SHP77 treated with DMSO at 0.1 percent for 48 hours (cell line): Measurements from ENCODE around the gene CNOT11.
"Not testable (repeated sequence)": the region's sequence is repeated elsewhere in the genome, so short reads cannot be mapped to it uniquely, and the experiment has no call there.

Experiments
- DNase-seq: peaks from one replicate; lab custom pipeline; 2025; lab: John Stamatoyannopoulos, UW

The CNOT11 gene

DNA sequence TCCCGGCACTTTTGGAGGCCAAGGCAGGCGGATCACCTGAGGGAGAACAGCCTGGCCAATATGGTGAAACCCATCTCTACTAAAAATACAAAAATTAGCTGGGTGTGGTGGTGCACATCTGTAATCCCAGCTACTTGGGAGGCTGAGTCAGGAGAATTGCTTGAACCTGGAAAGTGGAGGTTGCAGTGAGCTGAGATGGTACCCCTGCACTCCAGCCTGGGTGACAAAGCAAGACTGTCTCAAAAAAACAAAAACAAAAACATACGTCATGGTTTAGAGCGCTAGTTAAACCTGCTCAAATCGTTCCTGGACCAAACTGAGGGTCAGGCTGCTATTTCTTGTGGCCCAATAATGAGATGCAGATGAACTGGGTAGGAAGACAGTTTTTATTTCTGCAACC, 7.2 kb upstream of the CNOT11 start:
- not testable (repeated sequence) for DNase-seq

DNA sequence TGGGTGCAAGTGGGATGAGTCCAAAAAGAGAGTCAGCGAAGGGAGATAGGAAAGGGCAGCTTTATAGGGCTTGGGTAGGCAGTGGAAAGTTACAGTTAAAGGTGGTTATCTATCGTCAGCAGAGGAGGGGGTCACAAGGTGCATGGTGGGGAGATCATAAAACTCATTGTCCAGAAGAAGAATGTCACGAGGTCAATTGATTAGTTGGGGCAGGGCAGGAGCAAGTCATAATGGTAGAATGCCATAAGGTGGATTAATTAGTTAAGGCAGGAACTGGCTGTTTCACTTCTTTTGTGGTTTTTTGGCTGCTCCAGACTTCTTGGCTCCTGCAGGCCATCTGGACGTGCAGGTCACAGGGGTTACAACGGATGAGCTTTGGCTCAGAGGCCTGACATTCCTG, 3.9 kb upstream of the CNOT11 start:
- not testable (repeated sequence) for DNase-seq

DNA sequence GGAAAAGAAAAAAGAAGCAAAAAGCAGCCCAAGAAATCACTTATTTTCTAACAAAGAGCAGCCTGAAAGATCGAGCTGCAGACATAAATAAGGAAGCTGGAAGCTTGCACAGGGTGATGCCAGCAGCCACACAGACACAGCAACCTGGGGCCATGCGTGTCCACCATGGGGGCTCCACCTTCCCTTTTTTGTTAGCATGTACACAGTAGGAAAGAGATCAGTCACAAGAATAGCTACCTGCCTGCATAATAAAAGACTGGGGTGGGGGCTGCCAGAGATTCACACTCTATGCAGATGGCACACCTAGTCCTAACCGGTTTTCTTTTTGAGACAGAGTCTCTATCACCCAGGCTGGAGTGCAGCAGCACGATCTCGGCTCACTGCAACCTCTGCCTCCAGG, 2.9 kb upstream of the CNOT11 start:
- DNase-seq = no peak

DNA sequence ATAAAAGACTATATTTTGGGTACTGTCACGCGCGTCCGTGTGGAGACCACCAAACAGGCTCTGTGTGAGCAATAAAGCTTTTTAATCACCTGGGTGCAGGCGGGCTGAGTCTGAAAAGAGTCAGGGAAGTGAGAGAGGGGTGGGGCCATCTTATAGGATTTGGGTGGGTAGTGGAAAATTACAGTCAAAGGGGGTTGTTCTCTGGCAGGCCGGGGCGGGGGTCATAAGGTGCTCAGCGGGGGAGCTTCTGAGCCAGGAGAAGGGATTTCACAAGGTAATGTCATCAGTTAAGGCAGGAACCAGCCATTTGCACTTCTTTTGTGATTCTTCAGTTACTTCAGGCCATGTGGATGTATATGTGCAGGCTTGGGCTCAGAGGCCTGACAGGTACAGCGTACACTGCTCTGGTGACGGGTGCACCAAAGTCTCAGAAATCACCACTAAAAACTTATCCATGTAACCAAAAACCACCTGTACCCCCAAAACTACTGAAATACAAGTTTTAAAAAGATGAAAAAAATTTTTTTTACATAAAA, 1.4 kb upstream of the CNOT11 start:
- DNase-seq = not testable (repeated sequence)

GRCh38 chr2:101251844-101252407, 760 bp upstream of the CNOT11 start:
- no peak for DNase-seq

DNA sequence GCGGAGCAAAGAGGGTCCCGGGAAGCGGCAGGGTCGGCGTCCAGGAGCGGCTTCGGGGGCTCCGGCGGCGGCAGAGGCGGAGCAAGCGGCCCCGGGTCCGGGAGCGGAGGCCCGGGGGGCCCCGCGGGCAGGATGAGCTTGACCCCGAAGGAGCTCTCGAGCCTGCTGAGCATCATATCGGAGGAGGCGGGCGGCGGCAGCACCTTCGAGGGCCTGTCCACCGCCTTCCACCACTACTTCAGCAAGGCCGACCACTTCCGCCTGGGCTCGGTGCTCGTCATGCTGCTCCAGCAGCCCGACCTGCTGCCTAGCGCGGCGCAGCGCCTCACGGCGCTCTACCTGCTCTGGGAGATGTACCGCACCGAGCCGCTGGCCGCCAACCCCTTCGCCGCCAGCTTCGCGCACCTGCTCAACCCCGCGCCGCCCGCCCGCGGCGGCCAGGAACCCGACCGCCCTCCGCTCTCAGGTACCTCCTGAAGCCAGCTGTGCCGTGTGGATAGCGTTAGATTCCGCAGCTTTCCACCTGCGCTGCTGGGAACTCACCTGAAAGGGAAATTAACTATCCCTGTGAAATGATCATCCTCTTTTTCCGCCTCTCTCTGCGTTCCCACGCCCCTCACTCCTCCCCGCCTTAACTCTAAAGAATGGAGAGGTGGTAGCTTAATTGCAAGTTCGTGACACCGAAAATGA, 472 bp downstream of the CNOT11 start:
- peak; percentile 7 for DNase-seq

DNA sequence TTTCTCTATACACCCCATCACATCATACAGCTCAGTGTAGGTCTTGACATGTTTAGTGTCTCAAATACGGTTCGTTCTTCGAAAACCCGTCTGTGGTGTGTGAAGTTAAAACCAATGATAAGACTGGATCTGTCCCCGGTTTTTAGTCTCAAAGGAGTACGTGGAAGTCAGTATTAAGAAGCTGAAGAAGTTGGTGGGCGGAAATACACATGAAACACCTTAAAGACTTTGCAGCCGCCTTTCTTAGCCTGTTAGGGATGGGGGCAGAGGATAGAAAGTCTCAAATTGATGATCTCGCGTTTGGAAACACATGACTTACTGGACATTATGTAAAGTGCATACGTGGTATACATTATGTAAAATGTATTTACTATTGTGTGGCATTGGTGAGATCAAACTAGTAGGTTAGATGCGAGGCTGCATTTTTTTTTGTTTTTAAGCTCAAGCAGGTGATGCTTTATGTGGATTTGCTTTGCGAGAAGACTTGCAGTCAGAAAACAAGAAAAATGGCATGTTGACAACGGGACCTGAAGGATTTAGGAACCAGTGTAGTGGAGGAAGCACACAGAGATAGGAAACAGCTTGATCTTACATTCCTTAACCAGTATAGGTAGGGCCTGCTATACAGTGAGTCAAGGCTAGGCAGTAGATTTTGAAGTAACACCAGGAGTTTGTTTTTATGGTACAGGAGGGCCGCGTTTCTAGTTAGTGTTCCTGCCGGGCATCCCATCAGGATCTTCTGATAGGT, 1.2 kb downstream of the CNOT11 start:
- DNase-seq = no peak

- no peak for DNase-seq
Observed at GRCh38 chr2:101255501-101255900, 2.8 kb downstream of the CNOT11 start.

GRCh38 chr2:101256316-101256715, 3.6 kb downstream of the CNOT11 start:
- no peak for DNase-seq

DNA sequence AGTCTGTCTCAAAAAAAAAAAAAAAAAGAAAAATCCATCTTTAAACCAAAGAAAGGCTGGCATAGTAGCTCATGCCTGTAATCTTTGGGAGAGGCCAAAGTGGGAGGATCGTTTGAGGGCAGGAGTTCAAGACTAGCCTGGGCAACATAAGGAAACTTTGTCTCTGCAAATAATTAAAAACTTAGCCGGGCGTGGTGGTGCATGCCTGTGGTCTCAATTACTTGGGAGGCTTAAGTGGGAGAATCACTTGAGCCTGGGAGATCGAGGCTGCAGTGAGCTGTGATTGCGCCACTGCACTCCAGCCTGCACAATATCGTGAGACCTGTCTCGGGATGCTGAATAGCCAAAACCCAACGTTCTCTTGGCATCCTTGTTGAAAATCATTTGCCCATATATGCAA, 6.1 kb downstream of the CNOT11 start:
- no peak for DNase-seq

DNA sequence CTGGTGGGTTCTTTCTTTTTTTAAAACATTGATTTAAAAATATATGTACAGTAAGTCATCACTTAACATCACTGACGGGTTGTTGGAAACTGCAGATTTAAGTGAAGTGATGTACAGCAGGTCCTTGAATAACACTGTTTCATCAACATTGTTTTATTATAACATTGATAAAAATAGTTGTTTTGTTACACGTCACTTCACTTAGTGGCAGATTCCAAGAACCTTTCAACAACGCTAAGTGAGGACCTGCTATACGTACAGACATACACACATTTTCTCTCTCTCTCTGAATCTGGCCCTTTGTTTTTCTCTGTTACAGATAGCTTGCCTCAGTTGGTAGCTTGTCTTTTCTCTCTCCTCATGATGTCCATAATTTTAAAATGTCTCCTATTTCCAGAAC, 9.5 kb downstream of the CNOT11 start:
- DNase-seq = no peak

DNA sequence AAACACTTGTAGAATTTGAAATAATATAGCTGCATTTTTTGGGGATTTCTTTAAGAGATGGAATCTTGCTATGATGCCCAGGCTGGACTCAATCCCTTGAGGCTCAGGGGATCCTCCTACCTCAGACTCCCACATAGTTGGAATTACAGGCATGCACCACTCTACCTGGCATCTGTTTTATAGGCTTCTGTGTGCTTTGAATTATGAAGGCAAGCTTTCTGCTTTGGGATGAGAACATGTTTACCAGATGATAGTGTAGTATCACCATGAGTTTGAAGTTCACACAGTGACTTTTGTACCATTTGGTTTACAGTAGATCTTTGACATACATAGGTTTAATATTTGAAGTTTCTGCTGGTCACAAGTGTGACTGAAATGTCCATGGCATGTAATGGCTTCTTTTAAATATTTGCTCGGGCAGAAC, 10.7 kb downstream of the CNOT11 start:
- no peak for DNase-seq

GRCh38 chr2:101264360-101264939, 11.8 kb downstream of the CNOT11 start:
- peak; percentile 6 for DNase-seq

DNA sequence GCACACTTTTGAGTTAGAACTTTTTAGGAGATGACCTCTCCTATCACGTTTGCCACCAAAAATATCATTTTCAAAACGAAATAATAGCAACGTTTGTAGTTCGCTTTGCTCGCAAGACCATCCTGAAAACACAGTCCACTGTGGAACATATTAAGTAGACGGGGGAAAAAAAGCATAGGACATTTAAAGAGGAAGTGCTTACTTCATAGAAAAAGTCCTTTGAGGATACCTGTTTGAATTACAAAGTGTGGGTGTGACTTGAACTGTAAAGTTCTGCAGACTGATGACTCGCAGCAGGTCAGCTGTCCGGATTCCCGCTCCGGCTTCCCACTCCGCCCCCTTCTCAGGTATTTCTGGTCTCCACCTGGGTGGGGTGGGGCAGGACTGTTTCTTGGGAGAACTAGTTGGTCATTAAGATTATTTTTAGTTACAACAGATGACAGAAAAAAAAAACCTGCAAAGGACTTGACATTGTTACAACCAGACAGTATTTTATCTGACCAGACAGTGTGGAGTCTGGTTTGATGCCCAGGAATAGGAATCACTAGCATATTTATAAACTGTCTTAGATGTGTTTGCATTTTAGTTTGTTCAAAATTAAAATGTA, 13.3 kb downstream of the CNOT11 start:
- no peak for DNase-seq

DNA sequence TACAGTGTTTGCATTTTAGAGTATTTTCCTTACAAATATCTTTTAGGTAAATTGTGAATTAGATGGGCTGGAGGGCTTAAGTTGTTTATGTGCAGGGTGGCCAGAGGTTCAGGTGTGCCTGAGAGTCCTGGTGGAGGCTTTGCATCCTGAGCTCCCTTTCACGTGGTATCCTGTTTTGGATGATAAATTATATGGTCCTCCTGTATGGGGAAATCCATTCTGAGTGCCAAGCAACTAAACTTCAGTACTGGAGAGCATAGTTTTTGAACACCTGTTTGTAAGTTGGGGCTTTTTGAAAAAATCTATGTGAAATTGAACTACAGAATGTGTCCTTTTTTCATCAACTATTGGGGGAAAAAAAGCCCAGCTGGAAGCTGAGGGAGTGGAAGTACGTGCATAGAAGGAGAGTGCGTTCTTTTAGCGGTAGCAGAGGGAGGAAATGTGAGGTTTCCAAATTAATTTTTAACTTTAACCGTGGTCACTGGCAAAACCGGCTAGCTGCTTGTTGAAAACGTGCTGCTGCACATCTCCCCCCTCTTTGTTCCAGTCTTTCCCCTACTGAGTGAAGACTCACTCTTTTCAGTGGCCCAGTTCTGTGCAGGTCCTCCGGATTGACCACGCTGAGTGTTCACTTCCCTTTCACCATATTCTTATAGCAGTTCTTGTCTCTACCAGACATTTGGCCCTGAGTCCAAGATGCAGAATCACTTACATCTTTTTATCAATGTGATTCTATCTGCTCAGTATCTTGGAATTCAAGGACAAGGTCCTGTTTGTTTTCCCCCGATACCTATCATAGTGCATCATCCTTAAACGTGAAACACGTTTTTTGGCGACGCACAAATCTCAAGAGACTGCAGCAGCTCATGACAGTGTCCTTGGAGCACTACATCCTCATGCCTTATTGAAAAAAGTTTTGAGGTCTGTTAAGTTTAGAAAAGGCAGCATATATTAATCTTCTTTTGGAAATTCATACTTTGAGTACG, 15.3 kb downstream of the CNOT11 start:
- DNase-seq = no peak

DNA sequence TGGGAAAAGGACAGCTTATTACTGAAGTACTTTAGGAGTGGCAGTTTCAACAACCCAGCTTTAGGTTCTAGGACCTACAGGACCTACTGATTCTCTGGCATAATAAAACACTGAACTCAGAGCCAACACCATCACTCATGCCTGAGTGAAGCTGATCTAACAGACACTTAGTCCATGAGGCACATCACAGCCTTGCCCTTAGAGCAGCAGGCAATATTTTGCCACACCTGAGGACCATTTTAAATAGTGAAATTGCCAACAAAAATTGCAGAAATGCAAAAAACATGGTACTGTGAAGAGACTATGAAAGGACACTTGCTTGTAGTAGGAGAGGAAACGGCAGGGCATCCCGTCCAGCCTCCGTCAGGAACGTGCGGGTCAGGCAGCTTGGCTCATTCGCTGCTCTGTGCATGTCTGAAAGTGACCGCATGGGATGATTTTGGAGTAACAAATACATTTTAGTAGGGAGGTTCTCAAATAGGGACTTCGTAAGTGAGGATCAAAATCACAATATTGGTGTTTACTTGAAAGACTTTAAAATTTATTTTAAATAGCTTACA, 18.1 kb downstream of the CNOT11 start:
- no peak for DNase-seq

GRCh38 chr2:101272045-101272784, 19.5 kb downstream of the CNOT11 start:
- DNase-seq = no peak

DNA sequence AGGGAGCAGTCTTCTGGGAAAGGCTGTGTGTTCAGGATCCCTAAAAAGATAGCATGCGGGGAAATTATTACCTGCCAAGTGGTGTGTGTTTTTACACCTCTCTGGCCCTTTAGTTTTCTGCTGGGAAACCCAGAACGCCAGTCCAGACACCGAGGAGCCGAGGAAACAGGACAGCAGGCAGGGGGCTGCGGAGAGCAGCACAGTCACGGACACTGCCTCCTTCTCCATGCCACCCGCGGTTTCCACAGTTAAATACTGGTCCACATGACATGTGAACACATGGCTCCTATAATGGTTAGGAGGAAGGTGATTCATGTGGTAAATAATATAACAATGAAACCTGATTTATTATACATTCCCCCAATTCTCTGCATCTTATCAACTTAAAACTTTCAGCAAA, 20.4 kb downstream of the CNOT11 start:
- no peak for DNase-seq

GRCh38 chr2:101274142-101274541, 21.5 kb downstream of the CNOT11 start:
- DNase-seq = no peak

- DNase-seq = no peak
Observed at GRCh38 chr2:101277111-101277510, 24.4 kb downstream of the CNOT11 start.
